ENCODE data around the gene FHIT. TPM values are rescaled to one million over a fixed set of nuclear protein-coding genes. Genes with fewer than 3 reads are reported as not detected.

The FHIT gene
- total RNA-seq, 1 donor from 2014 or later, result 5.7 TPM

GRCh38 chr3:60641354-60641753 lies 609.9 kb downstream of the FHIT start:
- Histone ChIP-seq H3K9ac (no peak overlapping the region), H4K20me1 (ENCODE audit: low read depth) (no peaks in the 10 kb centered on the region), H3K9me3 (ENCODE audit: low read depth) (no peaks in the 10 kb centered on the region), H2AFZ (replicated peaks) (no peak overlapping the region), H3K36me3 (no peaks in the 10 kb centered on the region), H3K27me3 (no peaks in the 10 kb centered on the region), H3K4me3 (no peak overlapping the region), H3K4me1 (peaks cover 13% of the 10 kb centered on the region), H3K27ac (no peak overlapping the region), H3K79me2 (ENCODE audit: low read depth) (no peaks in the 10 kb centered on the region), H3K4me2 (no peak overlapping the region), H3F3A (ENCODE audit: low read depth) (no peaks in the 10 kb centered on the region)
- no peak for DNase-seq (ENCODE audit: low spot score)
- peaks cover 11% of the 10 kb centered on the region for H3K4me1 Mint-ChIP-seq
- TF ChIP-seq EZH2phosphoT487 (IDR thresholded peaks at IDR 0.05) (no peak), EZH2 (IDR thresholded peaks at IDR 0.05) (no peak), CTCF (IDR thresholded peaks at IDR 0.05) (no peak)
- H3K27me3 Mint-ChIP-seq (ENCODE audit: insufficient read depth, low read depth), result peaks cover 2% of the 10 kb centered on the region
- no peaks in the 10 kb centered on the region for H3K9me3 Mint-ChIP-seq
- no peak overlapping the region for H3K27ac Mint-ChIP-seq
- H3K4me3 Mint-ChIP-seq, result no peak overlapping the region
- H3K36me3 Mint-ChIP-seq, result no peaks in the 10 kb centered on the region

- H3K4me3 ChIP-seq, result no peak overlapping the region
- Mint-ChIP-seq H3K4me1 (peaks cover 33% of the 10 kb centered on the region), H3K36me3 (no peaks in the 10 kb centered on the region), H3K27me3 (ENCODE audit: insufficient read depth, low read depth) (peaks cover 6% of the 10 kb centered on the region), H3K4me3 (no peak overlapping the region), H3K27ac (peak overlapping the region; percentile 51), H3K9me3 (no peaks in the 10 kb centered on the region)
- H3K9me3 ChIP-seq (ENCODE audit: low read depth), result no peaks in the 10 kb centered on the region
- H3K4me2 ChIP-seq, result peak overlapping the region; percentile 13
- H3K4me1 ChIP-seq, result peaks cover 25% of the 10 kb centered on the region
- H3K27ac ChIP-seq, result no peak overlapping the region
- H4K20me1 ChIP-seq (ENCODE audit: low read depth), result no peaks in the 10 kb centered on the region
- H3K9ac ChIP-seq, result no peak overlapping the region
- H3K27me3 ChIP-seq, result no peaks in the 10 kb centered on the region
- H3K36me3 ChIP-seq, result no peaks in the 10 kb centered on the region
- DNase-seq (ENCODE audit: low spot score), result peak; percentile 8
- TF ChIP-seq EZH2 (IDR thresholded peaks at IDR 0.05), result no peak
- TF ChIP-seq EZH2phosphoT487 (IDR thresholded peaks at IDR 0.05), result no peak
- H3K79me2 ChIP-seq (ENCODE audit: low read depth), result no peaks in the 10 kb centered on the region
- no peaks in the 10 kb centered on the region for H3F3A ChIP-seq (ENCODE audit: low read depth)
- H2AFZ ChIP-seq (replicated peaks), result no peak overlapping the region
Observed at GRCh38 chr3:60636846-60637245, 614.4 kb downstream of the FHIT start.

GRCh38 chr3:60633644-60634043 lies 617.6 kb downstream of the FHIT start:
- Histone ChIP-seq H4K20me1 (ENCODE audit: low read depth) (no peaks in the 10 kb centered on the region), H3K4me1 (peaks cover 49% of the 10 kb centered on the region), H3K79me2 (ENCODE audit: low read depth) (no peaks in the 10 kb centered on the region), H3K4me2 (no peak overlapping the region), H3K27ac (no peak overlapping the region), H3K4me3 (no peak overlapping the region), H3K9me3 (ENCODE audit: low read depth) (no peaks in the 10 kb centered on the region), H3K27me3 (no peaks in the 10 kb centered on the region), H3K36me3 (no peaks in the 10 kb centered on the region), H2AFZ (replicated peaks) (no peak overlapping the region), H3K9ac (no peak overlapping the region), H3F3A (ENCODE audit: low read depth) (no peaks in the 10 kb centered on the region)
- TF ChIP-seq EZH2 (IDR thresholded peaks at IDR 0.05), result no peak
- no peak for TF ChIP-seq CTCF (IDR thresholded peaks at IDR 0.05)
- TF ChIP-seq EZH2phosphoT487 (IDR thresholded peaks at IDR 0.05), result no peak
- no peak overlapping the region for H3K27ac Mint-ChIP-seq
- H3K4me1 Mint-ChIP-seq, result peaks cover 61% of the 10 kb centered on the region
- H3K36me3 Mint-ChIP-seq, result no peaks in the 10 kb centered on the region
- peaks cover 6% of the 10 kb centered on the region for H3K27me3 Mint-ChIP-seq (ENCODE audit: insufficient read depth, low read depth)
- H3K9me3 Mint-ChIP-seq, result no peaks in the 10 kb centered on the region
- no peak for DNase-seq (ENCODE audit: low spot score)
- H3K4me3 Mint-ChIP-seq, result no peak overlapping the region

GRCh38 chr3:60631509-60631908 lies 619.7 kb downstream of the FHIT start:
- H3K79me2 ChIP-seq (ENCODE audit: low read depth), result no peaks in the 10 kb centered on the region
- H3K27me3 ChIP-seq, result no peaks in the 10 kb centered on the region
- H3K27ac ChIP-seq, result no peak overlapping the region
- peaks cover 38% of the 10 kb centered on the region for H3K4me1 ChIP-seq
- no peak overlapping the region for H3K4me3 ChIP-seq
- no peak for TF ChIP-seq EZH2 (IDR thresholded peaks at IDR 0.05)
- no peak for TF ChIP-seq EZH2phosphoT487 (IDR thresholded peaks at IDR 0.05)
- TF ChIP-seq CTCF (IDR thresholded peaks at IDR 0.05), result no peak
- DNase-seq (ENCODE audit: low spot score), result no peak
- no peak overlapping the region for H3K4me2 ChIP-seq
- H3K27ac Mint-ChIP-seq, result no peak overlapping the region
- H3K27me3 Mint-ChIP-seq (ENCODE audit: insufficient read depth, low read depth), result peaks cover 6% of the 10 kb centered on the region
- H3K36me3 ChIP-seq, result no peaks in the 10 kb centered on the region
- H3K36me3 Mint-ChIP-seq, result no peaks in the 10 kb centered on the region
- H3K9ac ChIP-seq, result no peak overlapping the region
- peaks cover 52% of the 10 kb centered on the region for H3K4me1 Mint-ChIP-seq
- no peaks in the 10 kb centered on the region for H4K20me1 ChIP-seq (ENCODE audit: low read depth)
- no peak overlapping the region for H2AFZ ChIP-seq (replicated peaks)
- no peaks in the 10 kb centered on the region for H3K9me3 ChIP-seq (ENCODE audit: low read depth)
- no peaks in the 10 kb centered on the region for H3F3A ChIP-seq (ENCODE audit: low read depth)
- no peak overlapping the region for H3K4me3 Mint-ChIP-seq
- no peaks in the 10 kb centered on the region for H3K9me3 Mint-ChIP-seq

All from neural progenitor cell (in vitro differentiated cells).